BE2C (cell line): ENCODE measurements around the gene MAGI2.

Experiments
- DNase-seq: peaks from one replicate; pipeline ENCODE4 v3.0.0-alpha.2; 2020
- H3K27me3 ChIP-seq: fragments of 250-450 bp; sonication (Bioruptor Pico); 2 replicates; pipeline ENCODE4 v1.5.1; 2020; ENCODE audit warnings: mild to moderate bottlenecking
- H3K36me3 ChIP-seq: fragments of 250-450 bp; sonication (Bioruptor Pico); 2 replicates; pipeline ENCODE4 v1.5.1; 2020; ENCODE audit warnings: mild to moderate bottlenecking
- H3K4me1 ChIP-seq: fragments of 250-450 bp; sonication (Bioruptor Pico); 2 replicates; pipeline ENCODE4 v1.5.1; 2020
- H3K4me3 ChIP-seq: 2 replicates; pipeline ENCODE4 v1.5.1; 2011; ENCODE audit warnings: low read depth, low read length
- H3K9me3 ChIP-seq: fragments of 250-450 bp; sonication (Bioruptor Pico); 2 replicates; pipeline ENCODE4 v1.5.1; 2020
- CTCF ChIP-seq: IDR thresholded peaks from 2 replicates; pipeline ENCODE4 v1.5.1; 2012; ENCODE audit warnings: mild to moderate bottlenecking, low read depth, low read length

MAGI2 gene

GRCh38 chr7:79240413-79240812, 213.1 kb downstream of the MAGI2 start:
- Histone ChIP-seq H3K4me1 (no peaks in the 10 kb centered on the region), H3K9me3 (no peaks in the 10 kb centered on the region), H3K4me3 (no peak overlapping the region), H3K27me3 (peaks cover 5% of the 10 kb centered on the region), H3K36me3 (no peaks in the 10 kb centered on the region)
- DNase-seq, result no peak
- no peak for TF ChIP-seq CTCF

- H3K4me3 ChIP-seq, result no peak overlapping the region
- H3K4me1 ChIP-seq, result no peaks in the 10 kb centered on the region
- H3K9me3 ChIP-seq, result no peaks in the 10 kb centered on the region
- no peak for DNase-seq
- peaks cover 5% of the 10 kb centered on the region for H3K27me3 ChIP-seq
- no peak for TF ChIP-seq CTCF
- no peaks in the 10 kb centered on the region for H3K36me3 ChIP-seq
These were observed 217.0 kb downstream of the MAGI2 start for GRCh38 chr7:79236352-79237028.

- no peak for DNase-seq
These were observed 226.4 kb downstream of the MAGI2 start for GRCh38 chr7:79227044-79227443.

GRCh38 chr7:79221211-79221610, 232.3 kb downstream of the MAGI2 start:
- Histone ChIP-seq H3K9me3 (no peaks in the 10 kb centered on the region), H3K4me3 (no peak overlapping the region), H3K36me3 (no peaks in the 10 kb centered on the region), H3K27me3 (peaks cover 6% of the 10 kb centered on the region), H3K4me1 (no peaks in the 10 kb centered on the region)
- TF ChIP-seq CTCF, result no peak
- DNase-seq, result no peak

More at GRCh38 chr7:79227044-79227443, 226.4 kb downstream of the MAGI2 start:
- no peaks in the 10 kb centered on the region for H3K36me3 ChIP-seq
- TF ChIP-seq CTCF, result no peak
- H3K27me3 ChIP-seq, result peaks cover 6% of the 10 kb centered on the region
- no peaks in the 10 kb centered on the region for H3K9me3 ChIP-seq
- H3K4me3 ChIP-seq, result no peak overlapping the region
- H3K4me1 ChIP-seq, result no peaks in the 10 kb centered on the region

- no peaks in the 10 kb centered on the region; the same call in 1 of the 2 replicates for H3K27me3 ChIP-seq
- H3K4me1 ChIP-seq, result no peaks in the 10 kb centered on the region
- TF ChIP-seq CTCF, result no peak
- no peaks in the 10 kb centered on the region for H3K9me3 ChIP-seq
- no peak for DNase-seq
- H3K4me3 ChIP-seq, result no peak overlapping the region
- H3K36me3 ChIP-seq, result no peaks in the 10 kb centered on the region
These were observed 235.4 kb downstream of the MAGI2 start for GRCh38 chr7:79217976-79218626.

GRCh38 chr7:79217468-79217867, 236.0 kb downstream of the MAGI2 start:
- no peak for DNase-seq
- no peak for TF ChIP-seq CTCF
- no peaks in the 10 kb centered on the region for H3K4me1 ChIP-seq

More at GRCh38 chr7:79217468-79217867, 236.0 kb downstream of the MAGI2 start:
- Histone ChIP-seq H3K36me3 (no peaks in the 10 kb centered on the region), H3K4me3 (no peak overlapping the region), H3K9me3 (no peaks in the 10 kb centered on the region), H3K27me3 (no peaks in the 10 kb centered on the region; the same call in 1 of the 2 replicates)
